OCI-LY1 (cell line): Measurements from ENCODE around the gene EML4.

Experiments
- H2AFZ ChIP-seq: fragments of 200-600 bp; sonication (generic), shearing (Covaris generic); 2 replicates; pipeline ENCODE4 v1.6.0; 2014; ENCODE audit warnings: antibody characterized with exemption, mild to moderate bottlenecking, low read length
- H3F3A ChIP-seq: fragments of 200-600 bp; sonication (generic), shearing (Covaris generic); 2 replicates; pipeline ENCODE4 v1.6.0; 2014; ENCODE audit warnings: mild to moderate bottlenecking, antibody characterized with exemption, low read length, moderate library complexity; ENCODE audit not compliant: insufficient read depth
- H3K27ac ChIP-seq: fragments of 200-600 bp; sonication (generic); 2 replicates; pipeline ENCODE4 v1.5.1; 2014; ENCODE audit warnings: low read length, mixed run types, mild to moderate bottlenecking, low read depth; ENCODE audit not compliant: poor library complexity, severe bottlenecking
- H3K27me3 ChIP-seq: fragments of 200-600 bp; sonication (generic); 2 replicates; pipeline ENCODE4 v1.6.0; 2014; ENCODE audit warnings: antibody characterized with exemption, mild to moderate bottlenecking, low read length, moderate library complexity; ENCODE audit not compliant: insufficient read depth
- H3K36me3 ChIP-seq: fragments of 200-600 bp; sonication (generic); 2 replicates; pipeline ENCODE4 v1.6.1; 2014; ENCODE audit warnings: mild to moderate bottlenecking, antibody characterized with exemption, low read length, moderate library complexity, mixed read lengths; ENCODE audit not compliant: insufficient read depth
- H3K4me1 ChIP-seq: fragments of 200-600 bp; sonication (generic); 2 replicates; pipeline ENCODE4 v1.5.1; 2014; ENCODE audit warnings: mild to moderate bottlenecking, low read length, moderate library complexity; ENCODE audit not compliant: insufficient read depth, severe bottlenecking
- H3K4me2 ChIP-seq: fragments of 200-600 bp; sonication (generic), shearing (Covaris generic); 2 replicates; pipeline ENCODE4 v1.6.1; 2014; ENCODE audit warnings: low read length
- H3K4me3 ChIP-seq: fragments of 200-600 bp; sonication (generic); 2 replicates; pipeline ENCODE4 v1.5.1; 2014; ENCODE audit warnings: low read length, low read depth, mild to moderate bottlenecking, mixed read lengths; ENCODE audit not compliant: poor library complexity, severe bottlenecking
- H3K79me2 ChIP-seq: fragments of 200-600 bp; shearing (Covaris generic); 2 replicates; pipeline ENCODE4 v1.6.1; 2016; ENCODE audit warnings: mixed run types, low read length, mixed read lengths; ENCODE audit not compliant: insufficient read depth
- H3K9ac ChIP-seq: fragments of 200-600 bp; sonication (generic), shearing (Covaris generic); 2 replicates; pipeline ENCODE4 v1.6.1; 2014; ENCODE audit warnings: mild to moderate bottlenecking, low read length, mixed read lengths
- H3K9me2 ChIP-seq: fragments of 200-600 bp; sonication (generic), shearing (Covaris generic); 2 replicates; pipeline ENCODE4 v1.6.1; 2014; ENCODE audit warnings: low read depth, mild to moderate bottlenecking, low read length, mixed read lengths
- H3K9me3 ChIP-seq: fragments of 200-600 bp; shearing (Covaris generic); 2 replicates; pipeline ENCODE4 v1.6.1; 2014; ENCODE audit warnings: low read length, mixed read lengths
- H4K20me1 ChIP-seq: fragments of 200-600 bp; sonication (generic), shearing (Covaris generic); 2 replicates; pipeline ENCODE4 v1.6.0; 2016; ENCODE audit warnings: mild to moderate bottlenecking, low read length; ENCODE audit not compliant: insufficient read depth
- EZH2 ChIP-seq: fragments of 200-600 bp; sonication (generic), shearing (Covaris generic); IDR thresholded peaks from 2 replicates; pipeline ENCODE4 v1.8.0; 2017; ENCODE audit warnings: borderline replicate concordance, mixed run types, mild to moderate bottlenecking, antibody characterized with exemption, low read length, moderate library complexity, mixed read lengths
- TF ChIP-seq, protein P1 (sequence below): fragments of 200-600 bp; sonication (generic), shearing (Covaris generic); IDR thresholded peaks from 2 replicates; pipeline ENCODE4 v1.5.1; 2017; ENCODE audit warnings: mild to moderate bottlenecking, antibody characterized with exemption, low read length, moderate library complexity, mixed read lengths

The EML4 gene

DNA sequence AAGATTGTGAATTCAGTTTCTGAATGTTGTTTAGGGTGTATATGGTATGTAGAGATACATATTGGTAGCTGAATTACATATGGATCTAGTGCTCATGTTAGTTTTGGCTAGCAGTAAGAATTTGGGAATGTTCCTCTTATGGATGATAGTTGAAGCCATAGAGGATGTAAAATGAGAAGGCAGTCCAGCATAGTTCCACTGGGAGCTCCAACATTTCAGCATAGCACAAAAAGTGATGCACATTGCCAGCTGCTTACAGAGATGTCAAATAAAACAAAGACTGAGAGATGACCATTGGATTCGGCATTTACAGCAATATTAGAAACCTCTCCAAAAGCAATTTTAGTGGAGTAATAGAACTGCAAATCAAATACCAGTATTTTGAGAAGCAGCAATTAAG lies 77.4 kb downstream of the EML4 start:
- Histone ChIP-seq H3K79me2 (no peaks in the 10 kb centered on the region), H3K27me3 (no peaks in the 10 kb centered on the region), H3K9me2 (no peaks in the 10 kb centered on the region)

DNA sequence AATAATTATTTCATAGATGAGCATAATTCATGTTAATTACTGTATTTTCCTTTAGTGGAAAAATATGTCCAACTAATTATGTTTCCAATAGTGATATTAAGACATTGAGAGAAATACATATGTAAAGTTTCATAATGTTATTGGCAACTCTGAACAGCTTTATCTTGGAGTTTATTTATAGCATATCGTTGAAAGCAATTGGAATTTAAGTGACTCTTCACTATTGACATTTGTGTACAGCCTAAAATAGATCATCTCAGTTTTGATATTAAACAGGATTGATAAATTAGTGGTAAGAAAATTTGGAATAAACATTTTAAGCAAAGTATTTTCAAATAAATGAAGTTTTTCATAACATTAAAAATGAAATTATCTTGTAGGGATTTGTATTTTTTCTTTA lies 79.7 kb downstream of the EML4 start:
- Histone ChIP-seq H3K4me1 (peaks cover 10% of the 10 kb centered on the region), H3K4me2 (no peak overlapping the region), H2AFZ (no peak overlapping the region), H3K36me3 (no peaks in the 10 kb centered on the region), H3K9ac (no peak overlapping the region), H3K4me3 (no peak overlapping the region), H3K9me3 (no peaks in the 10 kb centered on the region), H4K20me1 (no peaks in the 10 kb centered on the region), H3K9me2 (no peaks in the 10 kb centered on the region), H3K27ac (no peak overlapping the region), H3K79me2 (no peaks in the 10 kb centered on the region), H3F3A (no peaks in the 10 kb centered on the region), H3K27me3 (no peaks in the 10 kb centered on the region)
- no peak for TF ChIP-seq EZH2
- TF ChIP-seq, protein P1, sequence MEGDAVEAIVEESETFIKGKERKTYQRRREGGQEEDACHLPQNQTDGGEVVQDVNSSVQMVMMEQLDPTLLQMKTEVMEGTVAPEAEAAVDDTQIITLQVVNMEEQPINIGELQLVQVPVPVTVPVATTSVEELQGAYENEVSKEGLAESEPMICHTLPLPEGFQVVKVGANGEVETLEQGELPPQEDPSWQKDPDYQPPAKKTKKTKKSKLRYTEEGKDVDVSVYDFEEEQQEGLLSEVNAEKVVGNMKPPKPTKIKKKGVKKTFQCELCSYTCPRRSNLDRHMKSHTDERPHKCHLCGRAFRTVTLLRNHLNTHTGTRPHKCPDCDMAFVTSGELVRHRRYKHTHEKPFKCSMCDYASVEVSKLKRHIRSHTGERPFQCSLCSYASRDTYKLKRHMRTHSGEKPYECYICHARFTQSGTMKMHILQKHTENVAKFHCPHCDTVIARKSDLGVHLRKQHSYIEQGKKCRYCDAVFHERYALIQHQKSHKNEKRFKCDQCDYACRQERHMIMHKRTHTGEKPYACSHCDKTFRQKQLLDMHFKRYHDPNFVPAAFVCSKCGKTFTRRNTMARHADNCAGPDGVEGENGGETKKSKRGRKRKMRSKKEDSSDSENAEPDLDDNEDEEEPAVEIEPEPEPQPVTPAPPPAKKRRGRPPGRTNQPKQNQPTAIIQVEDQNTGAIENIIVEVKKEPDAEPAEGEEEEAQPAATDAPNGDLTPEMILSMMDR, result no peak

More for the DNA sequence above, 77.4 kb downstream of the EML4 start:
- no peaks in the 10 kb centered on the region for H3K36me3 ChIP-seq
- H2AFZ ChIP-seq, result no peak overlapping the region
- H3F3A ChIP-seq, result no peaks in the 10 kb centered on the region
- H3K4me3 ChIP-seq, result no peak overlapping the region
- H3K9me3 ChIP-seq, result no peaks in the 10 kb centered on the region
- no peaks in the 10 kb centered on the region for H4K20me1 ChIP-seq
- H3K9ac ChIP-seq, result no peak overlapping the region
- peaks cover 10% of the 10 kb centered on the region for H3K4me1 ChIP-seq
- no peak for TF ChIP-seq EZH2
- TF ChIP-seq, protein P1, result no peak
- no peak overlapping the region for H3K27ac ChIP-seq
- H3K4me2 ChIP-seq, result no peak overlapping the region

- no peak overlapping the region for H3K4me2 ChIP-seq
- H3K4me1 ChIP-seq, result peaks cover 10% of the 10 kb centered on the region
- no peaks in the 10 kb centered on the region for H3K27me3 ChIP-seq
- H3K9me2 ChIP-seq, result no peaks in the 10 kb centered on the region
- no peaks in the 10 kb centered on the region for H3K36me3 ChIP-seq
- H3K4me3 ChIP-seq, result no peak overlapping the region
- no peaks in the 10 kb centered on the region for H3F3A ChIP-seq
- H3K9ac ChIP-seq, result no peak overlapping the region
- no peak overlapping the region for H3K27ac ChIP-seq
- H2AFZ ChIP-seq, result no peak overlapping the region
- H4K20me1 ChIP-seq, result no peaks in the 10 kb centered on the region
- no peak for TF ChIP-seq EZH2
- TF ChIP-seq, protein P1, result no peak
- H3K79me2 ChIP-seq, result no peaks in the 10 kb centered on the region
- no peaks in the 10 kb centered on the region for H3K9me3 ChIP-seq
These were observed 80.1 kb downstream of the EML4 start for GRCh38 chr2:42249284-42249683.
